ENCODE data around the gene EFNA5.

Gene EFNA5

DNA sequence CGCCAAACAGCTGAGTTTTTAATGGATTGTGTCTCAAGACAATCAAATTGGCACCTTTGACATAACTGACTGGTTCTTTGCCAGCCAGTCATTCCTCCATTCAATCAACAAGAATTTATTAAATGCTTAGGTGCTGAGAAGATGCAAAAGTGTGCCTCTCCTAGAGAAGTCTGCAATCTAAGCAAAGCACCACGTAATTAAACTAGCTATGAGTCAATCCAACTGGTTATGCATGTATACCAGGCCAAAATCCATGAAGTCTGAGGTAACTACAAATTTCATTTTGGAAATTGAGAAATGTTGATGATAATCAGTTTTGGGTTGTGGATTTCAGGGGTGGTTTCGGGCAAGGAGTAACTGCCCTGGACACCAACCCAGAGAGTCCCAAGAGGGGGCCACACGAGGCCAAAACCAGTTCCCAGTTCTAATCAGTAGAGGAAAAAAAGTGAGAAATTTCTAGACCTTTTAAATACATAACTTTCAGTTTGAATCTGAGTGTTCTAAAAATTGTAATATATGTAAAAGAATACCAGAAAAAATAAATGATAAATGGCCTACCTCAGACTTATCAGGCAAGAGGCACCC lies 92.6 kb downstream of the EFNA5 start:
- Histone ChIP-seq H3K4me2 (ENCODE audit: insufficient read depth, low read length) (no peak overlapping the region), H3K9me3 (ENCODE audit: insufficient read depth, low read length, severe bottlenecking) (no peaks in the 10 kb centered on the region), H2AFZ (ENCODE audit: low read depth, low read length) (no peak overlapping the region), H3K4me1 (ENCODE audit: insufficient read depth, low read length) (no peaks in the 10 kb centered on the region), H3K9ac (ENCODE audit: low read depth, low read length) (no peak overlapping the region), H3K27me3 (ENCODE audit: insufficient read depth, low read length, poor library complexity) (no peaks in the 10 kb centered on the region), H3K4me3 (ENCODE audit: low read depth in 1 of 2, low read length in 2 of 2) (no peak overlapping the region), H3K27ac (ENCODE audit: low read length) (no peak overlapping the region), H4K20me1 (ENCODE audit: insufficient read depth, low read length) (no peaks in the 10 kb centered on the region), H3K79me2 (ENCODE audit: insufficient read depth, low read length) (no peaks in the 10 kb centered on the region), H3K36me3 (ENCODE audit: insufficient read depth, low read length) (no peaks in the 10 kb centered on the region)
- ATAC-seq (ENCODE audit: insufficient read depth, low read depth) (no peak), DNase-seq (no peak)
- no peak for TF ChIP-seq EZH2 (IDR thresholded peaks at IDR 0.05; ENCODE audit: borderline replicate concordance, low read depth, low read length, severe bottlenecking)
- TF ChIP-seq, protein P1, sequence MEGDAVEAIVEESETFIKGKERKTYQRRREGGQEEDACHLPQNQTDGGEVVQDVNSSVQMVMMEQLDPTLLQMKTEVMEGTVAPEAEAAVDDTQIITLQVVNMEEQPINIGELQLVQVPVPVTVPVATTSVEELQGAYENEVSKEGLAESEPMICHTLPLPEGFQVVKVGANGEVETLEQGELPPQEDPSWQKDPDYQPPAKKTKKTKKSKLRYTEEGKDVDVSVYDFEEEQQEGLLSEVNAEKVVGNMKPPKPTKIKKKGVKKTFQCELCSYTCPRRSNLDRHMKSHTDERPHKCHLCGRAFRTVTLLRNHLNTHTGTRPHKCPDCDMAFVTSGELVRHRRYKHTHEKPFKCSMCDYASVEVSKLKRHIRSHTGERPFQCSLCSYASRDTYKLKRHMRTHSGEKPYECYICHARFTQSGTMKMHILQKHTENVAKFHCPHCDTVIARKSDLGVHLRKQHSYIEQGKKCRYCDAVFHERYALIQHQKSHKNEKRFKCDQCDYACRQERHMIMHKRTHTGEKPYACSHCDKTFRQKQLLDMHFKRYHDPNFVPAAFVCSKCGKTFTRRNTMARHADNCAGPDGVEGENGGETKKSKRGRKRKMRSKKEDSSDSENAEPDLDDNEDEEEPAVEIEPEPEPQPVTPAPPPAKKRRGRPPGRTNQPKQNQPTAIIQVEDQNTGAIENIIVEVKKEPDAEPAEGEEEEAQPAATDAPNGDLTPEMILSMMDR (IDR thresholded peaks at IDR 0.05; ENCODE audit: borderline replicate concordance, extremely low read depth, low read length, poor library complexity, severe bottlenecking): no peak

- H3K36me3 ChIP-seq (ENCODE audit: insufficient read depth, low read length): no peaks in the 10 kb centered on the region
- no peak overlapping the region for H3K4me3 ChIP-seq (ENCODE audit: low read depth in 1 of 2, low read length in 2 of 2)
- no peaks in the 10 kb centered on the region for H3K27me3 ChIP-seq (ENCODE audit: insufficient read depth, low read length, poor library complexity)
- ATAC-seq (ENCODE audit: insufficient read depth, low read depth) (no peak), DNase-seq (no peak)
- H3K27ac ChIP-seq (ENCODE audit: low read length): no peak overlapping the region
- no peak overlapping the region for H3K4me2 ChIP-seq (ENCODE audit: insufficient read depth, low read length)
- no peak overlapping the region for H3K9ac ChIP-seq (ENCODE audit: low read depth, low read length)
- no peaks in the 10 kb centered on the region for H4K20me1 ChIP-seq (ENCODE audit: insufficient read depth, low read length)
- no peak overlapping the region for H2AFZ ChIP-seq (ENCODE audit: low read depth, low read length)
- TF ChIP-seq, protein P1 (IDR thresholded peaks at IDR 0.05; ENCODE audit: borderline replicate concordance, extremely low read depth, low read length, poor library complexity, severe bottlenecking): no peak
- no peak for TF ChIP-seq EZH2 (IDR thresholded peaks at IDR 0.05; ENCODE audit: borderline replicate concordance, low read depth, low read length, severe bottlenecking)
- peaks cover 3% of the 10 kb centered on the region; the same call in 1 of the 2 replicates for H3K4me1 ChIP-seq (ENCODE audit: insufficient read depth, low read length)
- no peaks in the 10 kb centered on the region for H3K79me2 ChIP-seq (ENCODE audit: insufficient read depth, low read length)
- no peaks in the 10 kb centered on the region for H3K9me3 ChIP-seq (ENCODE audit: insufficient read depth, low read length, severe bottlenecking)
Measured at GRCh38 chr5:107577394-107577950, 93.3 kb downstream of the EFNA5 start.

GRCh38 chr5:107576736-107577393 lies 93.9 kb downstream of the EFNA5 start:
- Histone ChIP-seq H3K27me3 (ENCODE audit: insufficient read depth, low read length, poor library complexity) (no peaks in the 10 kb centered on the region), H3K36me3 (ENCODE audit: insufficient read depth, low read length) (no peaks in the 10 kb centered on the region), H3K79me2 (ENCODE audit: insufficient read depth, low read length) (no peaks in the 10 kb centered on the region), H3K27ac (ENCODE audit: low read length) (no peak overlapping the region), H3K4me1 (ENCODE audit: insufficient read depth, low read length) (peaks cover 9% of the 10 kb centered on the region), H2AFZ (ENCODE audit: low read depth, low read length) (no peak overlapping the region), H3K4me2 (ENCODE audit: insufficient read depth, low read length) (no peak overlapping the region), H3K9me3 (ENCODE audit: insufficient read depth, low read length, severe bottlenecking) (no peaks in the 10 kb centered on the region), H3K4me3 (ENCODE audit: low read depth in 1 of 2, low read length in 2 of 2) (no peak overlapping the region), H4K20me1 (ENCODE audit: insufficient read depth, low read length) (no peaks in the 10 kb centered on the region), H3K9ac (ENCODE audit: low read depth, low read length) (no peak overlapping the region)
- no peak for ATAC-seq (ENCODE audit: insufficient read depth, low read depth)
- no peak for DNase-seq
- no peak for TF ChIP-seq EZH2 (IDR thresholded peaks at IDR 0.05; ENCODE audit: borderline replicate concordance, low read depth, low read length, severe bottlenecking)
- TF ChIP-seq, protein P1 (IDR thresholded peaks at IDR 0.05; ENCODE audit: borderline replicate concordance, extremely low read depth, low read length, poor library complexity, severe bottlenecking): no peak

Data from DND-41 (cell line).